Loucy (cell line): ENCODE measurements around the gene RBM33.

Experiments used
- CTCF ChIP-seq: fragments of 200-600 bp; sonication (generic); conservative IDR thresholded peaks from 2 replicates; pipeline ENCODE4 v1.5.1; 2014; ENCODE audit warnings: mild to moderate bottlenecking, antibody characterized with exemption, low read length
- EZH2phosphoT487 ChIP-seq: fragments of 200-600 bp; IDR thresholded peaks from 2 replicates; pipeline ENCODE4 v1.6.1; 2018; ENCODE audit warnings: antibody characterized with exemption, mild to moderate bottlenecking, moderate library complexity, borderline replicate concordance

GRCh38 chr7:155761162-155761561, 116.7 kb downstream of the RBM33 start:
- TF ChIP-seq CTCF (no peak), EZH2phosphoT487 (no peak)
